Neural cell (in vitro differentiated cells): Measurements from ENCODE around the gene HBD.

Source experiments
- CTCF ChIP-seq: fragments of 450-650 bp; IDR thresholded peaks from 2 replicates; pipeline ENCODE4 v1.5.1; 2014; ENCODE audit warnings: antibody characterized with exemption, mild to moderate bottlenecking, moderate library complexity; ENCODE audit not compliant: poor library complexity, severe bottlenecking
- EP300 ChIP-seq: fragments of 450-650 bp; conservative IDR thresholded peaks from 2 replicates; pipeline ENCODE4 v1.6.1; 2014; ENCODE audit warnings: antibody characterized with exemption, mild to moderate bottlenecking, moderate library complexity; ENCODE audit not compliant: poor library complexity, severe bottlenecking
- EZH2 ChIP-seq: fragments of 200-600, 300-800 bp; shearing (Covaris generic), sonication (generic); IDR thresholded peaks from 2 replicates; pipeline ENCODE4 v1.6.1; 2014; ENCODE audit warnings: antibody characterized with exemption, low read length, borderline replicate concordance, mild to moderate bottlenecking; ENCODE audit not compliant: insufficient read depth, poor library complexity, severe bottlenecking
- MXI1 ChIP-seq: fragments of 450-650 bp; conservative IDR thresholded peaks from 2 replicates; pipeline ENCODE4 v1.6.1; 2014; ENCODE audit warnings: antibody characterized with exemption, mild to moderate bottlenecking; ENCODE audit not compliant: poor library complexity, severe bottlenecking
- POLR2AphosphoS5 ChIP-seq: IDR thresholded peaks from 2 replicates; pipeline ENCODE4 v1.6.1; 2012
- RAD21 ChIP-seq: fragments of 450-650 bp; conservative IDR thresholded peaks from 2 replicates; pipeline ENCODE4 v1.6.1; 2014; ENCODE audit warnings: antibody characterized with exemption, mild to moderate bottlenecking, moderate library complexity
- REST ChIP-seq: IDR thresholded peaks from 2 replicates; pipeline ENCODE4 v1.6.1; 2012; ENCODE audit warnings: borderline replicate concordance
- SMC3 ChIP-seq: fragments of 450-650 bp; conservative IDR thresholded peaks from 2 replicates; pipeline ENCODE4 v1.6.1; 2014; ENCODE audit warnings: antibody characterized with exemption, mild to moderate bottlenecking, moderate library complexity; ENCODE audit not compliant: poor library complexity
- TAF1 ChIP-seq: IDR thresholded peaks from 2 replicates; pipeline ENCODE4 v1.6.1; 2012; ENCODE audit warnings: low read depth

- TF ChIP-seq CTCF = no peak
- TF ChIP-seq RAD21 = no peak
- TF ChIP-seq POLR2AphosphoS5 = no peak
- no peak for TF ChIP-seq EP300
- TF ChIP-seq TAF1 = no peak
- TF ChIP-seq EZH2 = no peak
- no peak for TF ChIP-seq REST
- no peak for TF ChIP-seq MXI1
- TF ChIP-seq SMC3 = no peak
These were observed 13.3 kb upstream of the HBD start for GRCh38 chr11:5247472-5248192.
